Ishikawa (cell line): ENCODE data around the gene ZBTB7C.

ENCODE experiments used
- CEBPB ChIP-seq: IDR thresholded peaks from 2 replicates; pipeline ENCODE4 v1.6.1; 2012
- EP300 ChIP-seq: IDR thresholded peaks from 2 replicates; pipeline ENCODE4 v1.6.1; 2012; ENCODE audit warnings: borderline replicate concordance
- NFIC ChIP-seq: IDR thresholded peaks from 2 replicates; pipeline ENCODE4 v1.6.1; 2012
- TEAD4 ChIP-seq: IDR thresholded peaks from 2 replicates; pipeline ENCODE4 v1.6.1; 2012
- YY1 ChIP-seq: IDR thresholded peaks from 2 replicates; pipeline ENCODE4 v1.6.1; 2012; ENCODE audit warnings: low read depth
- TF ChIP-seq, protein P1 (sequence below): IDR thresholded peaks from 2 replicates; pipeline ENCODE4 v1.6.1; 2012

DNA sequence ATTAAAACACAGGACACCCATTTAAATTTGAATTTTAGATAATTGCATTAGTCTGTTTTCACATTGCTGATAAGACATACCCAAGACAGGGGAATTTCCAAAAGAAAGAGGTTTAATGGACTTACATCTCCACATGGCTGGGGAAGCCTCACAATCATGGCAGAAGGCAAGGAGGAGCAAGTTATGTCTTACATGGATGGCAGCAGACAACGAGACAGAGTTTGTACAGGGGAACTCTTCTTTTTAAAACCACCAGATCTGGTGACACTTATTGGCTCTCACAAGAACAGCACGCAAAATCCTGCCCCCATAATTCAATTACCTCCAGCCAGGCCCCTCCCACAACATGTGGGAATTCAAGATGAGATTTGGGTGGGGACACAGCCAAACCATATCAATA lies 398.9 kb downstream of the ZBTB7C start:
- TF ChIP-seq, protein P1, sequence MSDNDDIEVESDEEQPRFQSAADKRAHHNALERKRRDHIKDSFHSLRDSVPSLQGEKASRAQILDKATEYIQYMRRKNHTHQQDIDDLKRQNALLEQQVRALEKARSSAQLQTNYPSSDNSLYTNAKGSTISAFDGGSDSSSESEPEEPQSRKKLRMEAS, result no peak
- TF ChIP-seq YY1 (no peak), CEBPB (no peak), NFIC (no peak), EP300 (no peak), TEAD4 (no peak)
